Measurements from ENCODE around the gene MYRF. TPM values are rescaled to one million over a fixed set of nuclear protein-coding genes. Genes with fewer than 3 reads are reported as not detected.
A peak's percentile ranks its signal among the peaks of the same experiment; 100 is the strongest.

Gene MYRF
- total and polyA plus RNA-seq, 9 of the 15 experiments (the other 6 are each of a cell fraction or from before 2014, with no cell fraction given): 2.3 to 25.8 (median 7.1) TPM

- TF ChIP-seq ZBTB5 (IDR thresholded peaks at IDR 0.05) (no peak), HNRNPUL1 (IDR thresholded peaks at IDR 0.05; ENCODE audit: low read length) (no peak), ARNT (IDR thresholded peaks at IDR 0.05) (peak in 1 of 2 experiments; percentile 96; a peak in 2 of 4 replicates), MITF (IDR thresholded peaks at IDR 0.05) (no peak; the same call in 1 of the 2 replicates), E4F1 (CRISPR knock-in tag; IDR thresholded peaks at IDR 0.05; ENCODE audit: borderline replicate concordance) (no peak), NCOA6 (IDR thresholded peaks at IDR 0.05) (no peak), CC2D1A (IDR thresholded peaks at IDR 0.05) (no peak), TAF15 (IDR thresholded peaks at IDR 0.05; ENCODE audit: low read depth, low read length) (no peak), IRF9 (tag; IDR thresholded peaks at IDR 0.05) (no peak), HMGXB4 (CRISPR knock-in tag; IDR thresholded peaks at IDR 0.05) (no peak), MLX (CRISPR knock-in tag; conservative IDR thresholded peaks at IDR 0.05) (no peak; a peak in 1 of 4 replicates), ZBTB49 (CRISPR knock-in tag; IDR thresholded peaks at IDR 0.05; ENCODE audit: borderline replicate concordance) (0 out of 2 replicates have a peak, but pooled peaks have one; percentile 54), FOS (IDR thresholded peaks at IDR 0.05; ENCODE audit: extremely low read depth, insufficient read length) (no peak), TAF1 (IDR thresholded peaks at IDR 0.05; ENCODE audit: control insufficient read depth, extremely low read depth, insufficient read depth, low read length, severe bottlenecking) (peak; percentile 73)
These were observed 40.1 kb downstream of the MYRF start, which contains the start of the genes FEN1 and TMEM258 (continued) for GRCh38 chr11:61792310-61793082.

All from K562 (cell line).